ENCODE data around the gene ERCC2.

Gene ERCC2

GRCh38 chr19:45404557-45405434 lies 34.4 kb upstream of the ERCC2 start, which contains the start of gene PPP1R13L:
TSS of gene PPP1R13L (minus strand) at chr19:45405069. CDS start at chr19:45398318, 6,751 bp downstream.
- H3K9me3 Mint-ChIP-seq, result no peaks in the 10 kb centered on the region
- peaks cover 50% of the 10 kb centered on the region for H3K4me1 Mint-ChIP-seq
- peaks cover 4% of the 10 kb centered on the region for H3K36me3 Mint-ChIP-seq
- H3K27me3 Mint-ChIP-seq, result peaks cover 20% of the 10 kb centered on the region
- H3K4me3 Mint-ChIP-seq, result peak within 1 kb of the TSS; percentile 98
- H3K27ac Mint-ChIP-seq, result peak within 1 kb of the TSS; percentile 94

- H3K27ac Mint-ChIP-seq, result no peak overlapping the region
- peak overlapping the region; percentile 98 for H3K4me3 Mint-ChIP-seq
- peaks cover 2% of the 10 kb centered on the region for H3K36me3 Mint-ChIP-seq
- no peaks in the 10 kb centered on the region for H3K9me3 Mint-ChIP-seq
- H3K4me1 Mint-ChIP-seq, result peaks cover 47% of the 10 kb centered on the region
- H3K27me3 Mint-ChIP-seq, result peaks cover 20% of the 10 kb centered on the region
Observed at GRCh38 chr19:45403781-45404556, 33.6 kb upstream of the ERCC2 start.

DNA sequence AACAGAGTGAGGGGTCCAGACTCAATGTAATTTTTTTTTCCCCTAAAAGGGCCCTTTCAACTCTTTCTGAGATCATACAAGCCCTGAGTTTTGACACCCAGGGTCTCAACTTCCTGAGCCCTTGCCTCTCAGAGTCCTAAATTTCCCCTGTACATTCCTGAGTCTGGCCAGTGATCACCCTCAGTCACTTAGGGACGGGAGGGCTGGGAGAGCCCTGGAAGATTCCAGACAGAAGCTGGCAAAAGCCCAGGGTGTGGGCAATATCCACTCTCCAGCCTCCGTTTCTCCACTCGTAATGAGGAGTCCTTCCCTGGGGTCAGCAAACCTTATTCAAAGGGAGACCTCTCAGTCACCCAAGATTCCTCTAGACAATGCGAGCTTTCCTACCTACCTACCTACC lies 32.9 kb upstream of the ERCC2 start:
- Mint-ChIP-seq H3K4me1 (peaks cover 45% of the 10 kb centered on the region), H3K9me3 (no peaks in the 10 kb centered on the region), H3K36me3 (peaks cover 2% of the 10 kb centered on the region), H3K27me3 (peaks cover 24% of the 10 kb centered on the region), H3K27ac (no peak overlapping the region), H3K4me3 (no peak overlapping the region)

DNA sequence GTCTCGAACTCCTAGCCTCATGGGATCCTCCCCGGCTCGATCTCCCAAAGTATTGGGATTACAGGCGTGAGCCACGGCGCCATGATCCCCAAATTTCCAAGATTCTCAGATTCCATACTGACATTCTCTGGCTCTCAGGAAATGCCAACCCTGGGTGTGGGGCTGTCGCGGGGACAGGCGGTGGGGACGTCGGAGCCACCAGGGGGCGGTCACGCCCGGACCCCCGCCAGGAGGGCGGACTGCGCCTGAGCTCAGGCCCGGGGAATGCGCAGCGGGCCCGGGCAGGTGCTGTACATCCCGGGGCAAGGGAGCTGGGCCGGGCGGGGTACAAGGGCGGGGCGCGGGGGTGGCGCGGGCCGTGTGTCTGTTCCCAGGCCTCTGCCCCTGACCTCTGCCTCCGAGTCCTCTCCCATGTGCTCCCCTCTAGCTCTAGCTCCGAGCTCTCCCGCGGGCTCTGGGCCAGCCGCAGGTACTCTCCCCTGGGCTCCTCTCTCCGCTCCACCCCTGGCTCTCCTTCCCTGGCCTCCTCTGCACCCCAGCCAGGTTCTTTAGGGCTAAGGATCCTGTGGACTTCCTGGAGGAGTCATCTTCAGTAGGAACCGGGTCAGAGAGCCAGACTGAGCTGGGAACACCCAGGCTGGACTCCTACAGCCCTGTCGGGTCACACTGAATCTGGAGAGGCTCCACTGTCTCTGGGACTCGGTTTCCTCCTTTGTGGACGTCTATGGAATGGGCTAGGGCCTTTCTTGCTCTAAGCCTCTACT lies 32.1 kb upstream of the ERCC2 start:
- Mint-ChIP-seq H3K9me3 (no peaks in the 10 kb centered on the region), H3K27me3 (peaks cover 28% of the 10 kb centered on the region), H3K4me1 (peaks cover 44% of the 10 kb centered on the region), H3K4me3 (no peak overlapping the region), H3K36me3 (peaks cover 2% of the 10 kb centered on the region), H3K27ac (no peak overlapping the region)

DNA sequence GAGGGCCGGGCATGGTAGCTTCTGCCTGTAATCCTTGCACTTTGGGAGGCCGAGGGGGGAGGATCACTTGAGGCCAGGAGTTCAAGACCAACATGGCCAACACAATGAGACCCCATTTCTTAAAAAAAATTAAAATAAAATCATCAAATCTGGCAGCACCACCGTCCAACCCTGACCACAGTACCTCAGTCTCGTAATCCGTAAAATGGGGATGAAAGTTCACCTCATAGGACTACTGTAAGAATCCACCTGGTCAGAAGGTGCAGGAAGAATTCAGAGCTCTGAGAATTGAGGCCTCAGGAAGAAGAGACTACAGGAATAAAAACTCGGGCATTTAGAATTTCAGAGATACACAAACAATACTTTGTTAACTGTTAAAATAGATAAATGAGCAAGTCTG lies 31.4 kb upstream of the ERCC2 start:
- Mint-ChIP-seq H3K36me3 (peaks cover 2% of the 10 kb centered on the region), H3K4me3 (no peak overlapping the region), H3K27me3 (peaks cover 33% of the 10 kb centered on the region), H3K9me3 (no peaks in the 10 kb centered on the region), H3K27ac (no peak overlapping the region), H3K4me1 (peaks cover 41% of the 10 kb centered on the region)

DNA sequence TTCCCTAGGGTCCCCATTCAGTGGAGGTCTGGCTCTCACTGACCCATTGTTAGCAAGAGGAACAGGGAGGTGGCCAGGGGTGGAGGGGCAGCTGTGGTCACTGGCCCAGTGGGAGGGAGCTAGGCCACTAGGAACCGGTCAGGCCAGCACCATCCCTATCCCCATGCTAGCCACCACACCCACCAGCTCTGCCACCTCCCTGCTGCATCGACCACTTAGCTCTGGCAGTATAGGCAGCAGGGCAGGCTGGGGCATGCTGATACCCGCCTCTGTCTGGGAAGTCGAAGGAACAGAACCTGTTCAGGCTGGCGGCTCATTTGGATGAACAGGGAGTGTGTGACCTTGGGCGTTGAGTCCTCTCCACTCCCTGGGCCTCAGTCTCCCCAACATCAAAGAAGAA lies 29.8 kb upstream of the ERCC2 start:
- no peak overlapping the region for H3K27ac Mint-ChIP-seq
- peaks cover 2% of the 10 kb centered on the region for H3K36me3 Mint-ChIP-seq
- peaks cover 30% of the 10 kb centered on the region for H3K4me1 Mint-ChIP-seq
- no peaks in the 10 kb centered on the region for H3K9me3 Mint-ChIP-seq
- no peak overlapping the region for H3K4me3 Mint-ChIP-seq
- peaks cover 31% of the 10 kb centered on the region for H3K27me3 Mint-ChIP-seq

GRCh38 chr19:45395821-45396617 lies 25.6 kb upstream of the ERCC2 start:
- Mint-ChIP-seq H3K36me3 (peaks cover 2% of the 10 kb centered on the region), H3K4me1 (peaks cover 12% of the 10 kb centered on the region), H3K27me3 (peaks cover 15% of the 10 kb centered on the region), H3K4me3 (no peak overlapping the region), H3K27ac (no peak overlapping the region), H3K9me3 (no peaks in the 10 kb centered on the region)

- Mint-ChIP-seq H3K27ac (no peak overlapping the region), H3K9me3 (no peaks in the 10 kb centered on the region), H3K4me1 (no peaks in the 10 kb centered on the region), H3K36me3 (no peaks in the 10 kb centered on the region), H3K27me3 (peaks cover 4% of the 10 kb centered on the region), H3K4me3 (no peak overlapping the region)
Observed at GRCh38 chr19:45391871-45392665, 21.7 kb upstream of the ERCC2 start.

DNA sequence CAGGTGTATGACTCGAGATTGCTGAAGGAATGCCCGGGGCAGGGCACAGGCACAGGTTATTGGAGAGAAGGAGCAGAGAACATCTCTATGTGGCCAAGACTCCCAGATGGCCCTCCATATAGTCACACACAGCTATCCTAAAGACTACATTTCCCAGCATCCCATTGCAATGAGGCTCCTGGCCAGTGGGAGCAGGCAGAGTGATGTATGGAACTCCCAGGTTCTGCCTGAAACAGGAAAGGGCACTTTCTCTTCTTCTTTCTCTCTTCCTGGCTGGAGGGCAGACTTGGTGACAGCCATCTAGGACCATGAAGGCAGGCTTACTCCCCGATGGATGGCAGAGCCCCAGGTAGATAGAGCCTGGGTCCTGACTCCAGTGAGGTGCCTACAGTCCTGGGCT lies 21.0 kb upstream of the ERCC2 start:
- Mint-ChIP-seq H3K9me3 (no peaks in the 10 kb centered on the region), H3K27ac (no peak overlapping the region), H3K36me3 (no peaks in the 10 kb centered on the region), H3K27me3 (peaks cover 5% of the 10 kb centered on the region), H3K4me3 (no peak overlapping the region), H3K4me1 (no peaks in the 10 kb centered on the region)

GRCh38 chr19:45385392-45386221 lies 15.2 kb upstream of the ERCC2 start:
- Mint-ChIP-seq H3K9me3 (no peaks in the 10 kb centered on the region), H3K36me3 (no peaks in the 10 kb centered on the region), H3K4me1 (no peaks in the 10 kb centered on the region), H3K4me3 (no peak overlapping the region), H3K27me3 (peaks cover 19% of the 10 kb centered on the region), H3K27ac (no peak overlapping the region)

- Mint-ChIP-seq H3K4me1 (no peaks in the 10 kb centered on the region), H3K27me3 (peaks cover 16% of the 10 kb centered on the region), H3K9me3 (no peaks in the 10 kb centered on the region), H3K36me3 (no peaks in the 10 kb centered on the region), H3K27ac (no peak overlapping the region), H3K4me3 (no peak overlapping the region)
Observed at GRCh38 chr19:45382426-45382825, 12.1 kb upstream of the ERCC2 start.

- peaks cover 9% of the 10 kb centered on the region for H3K27me3 Mint-ChIP-seq
- H3K36me3 Mint-ChIP-seq, result no peaks in the 10 kb centered on the region
- H3K4me1 Mint-ChIP-seq, result no peaks in the 10 kb centered on the region
- no peaks in the 10 kb centered on the region for H3K9me3 Mint-ChIP-seq
- no peak overlapping the region for H3K27ac Mint-ChIP-seq
- H3K4me3 Mint-ChIP-seq, result no peak overlapping the region
Observed at GRCh38 chr19:45380107-45380506, 9.7 kb upstream of the ERCC2 start.

DNA sequence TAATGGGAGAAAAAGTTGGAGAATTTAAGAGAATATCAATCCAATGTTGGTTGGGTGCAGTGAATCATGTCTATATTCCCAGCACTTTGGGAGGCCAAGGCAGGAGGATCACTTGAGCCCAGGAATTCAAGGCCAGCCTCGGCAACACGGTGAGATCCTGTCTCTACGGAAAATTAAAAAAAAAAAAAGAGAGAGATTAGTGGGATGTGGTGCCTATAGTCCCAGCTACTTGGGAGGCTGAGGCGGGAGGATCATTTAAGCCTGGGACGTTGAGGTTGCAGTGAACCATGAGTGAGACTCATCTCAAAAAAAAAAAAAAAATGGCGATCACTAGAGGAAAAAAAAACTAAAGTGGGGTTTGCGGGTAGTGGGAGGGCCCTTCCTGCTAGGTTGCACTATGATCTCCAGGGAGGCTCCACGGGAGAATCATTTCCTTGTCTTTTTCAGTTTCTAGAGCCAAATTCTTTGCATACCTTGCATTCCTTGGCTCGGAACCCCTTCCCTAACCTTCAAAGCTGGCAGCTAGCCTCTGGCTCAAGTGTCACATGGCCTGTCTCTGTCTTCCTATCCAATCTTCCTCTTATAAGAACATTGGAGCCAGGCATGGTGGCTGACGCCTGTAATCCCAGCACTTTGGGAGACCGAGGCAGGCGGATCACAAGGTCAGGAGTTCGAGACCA lies 5.8 kb upstream of the ERCC2 start:
- Mint-ChIP-seq H3K36me3 (no peaks in the 10 kb centered on the region), H3K9me3 (no peaks in the 10 kb centered on the region), H3K27ac (peak overlapping the region; percentile 62), H3K4me3 (no peak overlapping the region), H3K4me1 (no peaks in the 10 kb centered on the region), H3K27me3 (no peaks in the 10 kb centered on the region)
